ENCODE data around the gene RTTN.

GRCh38 chr18:70221156-70221914, 15.8 kb upstream of the RTTN start:
- TF ChIP-seq CTCF (IDR thresholded peaks at IDR 0.05): no peak
- TF ChIP-seq POLR2A (IDR thresholded peaks at IDR 0.05): no peak

Measured in testis (tissue), 2 donors.